Measurements from ENCODE around the gene ARRB1.

GRCh38 chr11:75277211-75277805 lies 74.2 kb downstream of the ARRB1 start:
- TF ChIP-seq, protein P1, sequence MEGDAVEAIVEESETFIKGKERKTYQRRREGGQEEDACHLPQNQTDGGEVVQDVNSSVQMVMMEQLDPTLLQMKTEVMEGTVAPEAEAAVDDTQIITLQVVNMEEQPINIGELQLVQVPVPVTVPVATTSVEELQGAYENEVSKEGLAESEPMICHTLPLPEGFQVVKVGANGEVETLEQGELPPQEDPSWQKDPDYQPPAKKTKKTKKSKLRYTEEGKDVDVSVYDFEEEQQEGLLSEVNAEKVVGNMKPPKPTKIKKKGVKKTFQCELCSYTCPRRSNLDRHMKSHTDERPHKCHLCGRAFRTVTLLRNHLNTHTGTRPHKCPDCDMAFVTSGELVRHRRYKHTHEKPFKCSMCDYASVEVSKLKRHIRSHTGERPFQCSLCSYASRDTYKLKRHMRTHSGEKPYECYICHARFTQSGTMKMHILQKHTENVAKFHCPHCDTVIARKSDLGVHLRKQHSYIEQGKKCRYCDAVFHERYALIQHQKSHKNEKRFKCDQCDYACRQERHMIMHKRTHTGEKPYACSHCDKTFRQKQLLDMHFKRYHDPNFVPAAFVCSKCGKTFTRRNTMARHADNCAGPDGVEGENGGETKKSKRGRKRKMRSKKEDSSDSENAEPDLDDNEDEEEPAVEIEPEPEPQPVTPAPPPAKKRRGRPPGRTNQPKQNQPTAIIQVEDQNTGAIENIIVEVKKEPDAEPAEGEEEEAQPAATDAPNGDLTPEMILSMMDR (IDR thresholded peaks at IDR 0.05), result no peak
- TF ChIP-seq POLR2AphosphoS5 (IDR thresholded peaks at IDR 0.05) (no peak), POLR2A (IDR thresholded peaks at IDR 0.05; ENCODE audit: low read depth) (no peak), EP300 (IDR thresholded peaks at IDR 0.05) (no peak)
